B cell (primary cell): ENCODE results near the gene HCN4. TPM values are rescaled to one million over a fixed set of nuclear protein-coding genes. Genes with fewer than 3 reads are reported as not detected.

Source experiments
- ATAC-seq: fragments of 200-7000 bp; cut with Tn5 transposase; one replicate; pipeline ENCODE4 v1.10.0; 2021; ENCODE audit warnings: low read depth, mild to moderate bottlenecking, moderate number of reproducible peaks, moderate library complexity
- CTCF ChIA-PET: fragments of 350-600 bp; sonication (Branson Sonifier 250); formaldehyde crosslinking; loops from one replicate; lab custom pipeline; 2021; ENCODE audit warnings: antibody characterized with exemption, inconsistent platforms; lab: Charles Lee
- POLR2A ChIA-PET: fragments of 350-600 bp; sonication (Branson Sonifier 250); formaldehyde crosslinking; loops from one replicate; lab custom pipeline; 2021; ENCODE audit warnings: antibody characterized with exemption; lab: Charles Lee
- DNase-seq: peaks from one replicate; pipeline ENCODE4 v3.0.0; 2013
- H2AFZ ChIP-seq: 2 replicates; pipeline ENCODE4 v1.6.1; 2012; ENCODE audit warnings: mild to moderate bottlenecking, low read depth, low read length; ENCODE audit not compliant: insufficient read depth, poor library complexity, severe bottlenecking
- H3K27ac ChIP-seq, 2 donors: 1 replicate in 1 of 2; 2 replicates in 1 of 2; pipeline ENCODE4 v1.5.1; 2012 to 2013; ENCODE audit warnings: low read length in 2 of 2, mild to moderate bottlenecking in 2 of 2, moderate library complexity in 1 of 2
- H3K27me3 ChIP-seq, 4 experiments: fragments of 200-600 bp in 1 of 4; sonication (generic) in 1 of 4; replicated peaks in 1 of 4; 1 replicate in 2 of 4; 2 replicates in 2 of 4; pipeline versions ENCODE4 v1.6.1 to v1.7.0; 2013 to 2016; ENCODE audit warnings: low read length in 3 of 4, mild to moderate bottlenecking in 2 of 4, mixed read lengths in 1 of 4, moderate library complexity in 1 of 4; ENCODE audit not compliant: insufficient read depth in 4 of 4, control insufficient read depth in 3 of 4; ENCODE audit errors: control extremely low read depth in 1 of 4
- H3K36me3 ChIP-seq, 2 experiments: replicated peaks in 1 of 2; 1 replicate in 1 of 2; 2 replicates in 1 of 2; pipeline versions ENCODE4 v1.6.1 to v1.7.1; 2013; ENCODE audit warnings: low read length in 1 of 2; ENCODE audit not compliant: insufficient read depth in 2 of 2, control insufficient read depth in 1 of 2; ENCODE audit errors: control extremely low read depth in 1 of 2, extremely low read depth in 1 of 2
- H3K4me1 ChIP-seq, 2 donors: fragments of 200-600 bp in 1 of 2; sonication (generic) in 1 of 2; 1 replicate in 1 of 2; 2 replicates in 1 of 2; pipeline versions ENCODE4 v1.5.1 to v1.6.1; 2013 to 2017; ENCODE audit warnings: low read length in 2 of 2; ENCODE audit not compliant: control insufficient read depth in 2 of 2, insufficient read depth in 2 of 2
- H3K4me2 ChIP-seq: replicated peaks from 2 replicates; pipeline ENCODE3; 2012; ENCODE audit warnings: mild to moderate bottlenecking, low read depth, low read length; ENCODE audit not compliant: poor library complexity, severe bottlenecking
- H3K4me3 ChIP-seq, 5 experiments: fragments of 200-600 bp in 1 of 5; sonication (generic) in 1 of 5; 1 replicate in 3 of 5; 2 replicates in 2 of 5; pipeline versions ENCODE4 v1.5.1 to v1.7.0; 2011 to 2016; ENCODE audit warnings: low read length in 4 of 5, mild to moderate bottlenecking in 4 of 5, low read depth in 2 of 5, control low read depth in 1 of 5, moderate library complexity in 1 of 5; ENCODE audit not compliant: insufficient read depth in 1 of 5; ENCODE audit errors: control extremely low read depth in 1 of 5, extremely low read depth in 1 of 5
- H3K79me2 ChIP-seq: fragments of 200-600 bp; sonication (generic); one replicate; pipeline ENCODE4 v1.6.0; 2016; ENCODE audit warnings: low read length; ENCODE audit not compliant: control insufficient read depth, insufficient read depth
- H3K9ac ChIP-seq: fragments of 200-600 bp; sonication (generic); 2 replicates; pipeline ENCODE4 v1.6.1; 2017; ENCODE audit warnings: mild to moderate bottlenecking, low read length, moderate library complexity
- H3K9me3 ChIP-seq, 3 donors: one replicate each; pipeline versions ENCODE4 v1.6.1 to v1.7.1; 2013; ENCODE audit warnings: low read length in 2 of 3; ENCODE audit not compliant: control insufficient read depth in 2 of 3, insufficient read depth in 1 of 3; ENCODE audit errors: control extremely low read depth in 1 of 3
- H4K20me1 ChIP-seq: 2 replicates; pipeline ENCODE4 v1.6.0; 2012; ENCODE audit warnings: mild to moderate bottlenecking, low read length; ENCODE audit not compliant: insufficient read depth, control insufficient read depth, poor library complexity, severe bottlenecking
- H3K27ac Mint-ChIP-seq: one replicate; pipeline ENCODE4 v1.8.0; 2021; ENCODE audit warnings: mixed read lengths
- H3K27me3 Mint-ChIP-seq: one replicate; pipeline ENCODE4 v1.8.0; 2021; ENCODE audit warnings: mixed read lengths
- H3K4me1 Mint-ChIP-seq: one replicate; pipeline ENCODE4 v1.8.0; 2021; ENCODE audit warnings: mixed read lengths
- H3K4me3 Mint-ChIP-seq: one replicate; pipeline ENCODE4 v1.8.0; 2021; ENCODE audit warnings: mixed read lengths
- H3K9me3 Mint-ChIP-seq: one replicate; pipeline ENCODE4 v1.8.0; 2022; ENCODE audit warnings: mixed read lengths; ENCODE audit not compliant: insufficient read depth
- EZH2 ChIP-seq: IDR thresholded peaks from 2 replicates; pipeline ENCODE4 v1.6.1; 2012; ENCODE audit warnings: borderline replicate concordance, low read depth, mild to moderate bottlenecking, moderate library complexity, low read length; ENCODE audit not compliant: insufficient read depth, poor library complexity, severe bottlenecking
- WGBS: methylation state at CpG from one replicate; pipeline ENCODE4 v1.1.5; 2013; ENCODE audit warnings: missing lambda C conversion rate; ENCODE audit not compliant: insufficient coverage; 5-methylcytosine and 5-hydroxymethylcytosine counted together
- intact Hi-C: fragments of 100-400 bp; cut with micrococcal nuclease; formaldehyde crosslinking; loops from one replicate; pipeline ENCODE4 v1.10.0; 2022
- polyA plus RNA-seq: library from polyadenylated mRNA; depleted of rRNA; stranded (reverse); fragments of >200 nt; gene quantifications from 2 replicates; pipeline ENCODE4 v1.2.3, GENCODE V29; 2012
- total RNA-seq, 2 donors: library from RNA; stranded (reverse); fragments of 120-200 nt in 1 of 2; gene quantifications; 1 replicate in 1 of 2; 2 replicates in 1 of 2; pipeline versions ENCODE4 v1.2.3 to v1.2.4, GENCODE V29; 2013 to 2022
- TF ChIP-seq, protein P1 (sequence below): fragments of 200-600 bp; IDR thresholded peaks from one replicate; pipeline ENCODE4 v1.8.0; 2022; ENCODE audit warnings: antibody characterized with exemption, mild to moderate bottlenecking

HCN4 gene
- total and polyA plus RNA-seq, 2 donors (not counting 1 experiment from before 2014, with no cell fraction given): not detected

DNA sequence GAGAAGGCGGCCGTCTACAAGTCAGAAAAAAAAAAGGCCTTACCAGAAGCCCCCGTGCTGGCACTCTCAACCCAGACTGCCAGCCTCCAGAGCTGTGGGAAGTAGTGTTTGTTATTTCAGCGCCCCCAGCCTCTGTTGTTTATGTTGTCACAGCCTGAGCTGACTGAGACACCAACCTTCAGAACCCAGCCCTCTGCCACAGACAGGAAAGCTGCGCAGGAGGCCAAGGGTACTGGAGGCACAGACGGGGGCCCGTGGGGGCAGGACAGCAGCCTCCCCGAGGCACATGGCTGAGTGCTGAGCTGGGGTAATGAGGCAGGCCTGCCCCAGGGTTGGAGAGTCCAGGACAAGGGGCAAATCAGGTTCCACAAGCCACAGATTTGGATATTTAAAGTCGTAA is 33.7 kb downstream of the HCN4 start:
- DNase-seq: no peak
- H3K27ac Mint-ChIP-seq: no peak overlapping the region
- no peak overlapping the region for H3K4me2 ChIP-seq
- H3K27ac ChIP-seq: no peak overlapping the region
- H3K9me3 Mint-ChIP-seq: no peaks in the 10 kb centered on the region
- ChIA-PET CTCF (no interaction called here), POLR2A (no interaction called here)
- no peaks in the 10 kb centered on the region for H3K4me1 Mint-ChIP-seq
- no peaks in the 10 kb centered on the region for H3K36me3 ChIP-seq
- peaks cover 4% of the 10 kb centered on the region for H3K27me3 Mint-ChIP-seq
- H4K20me1 ChIP-seq: no peaks in the 10 kb centered on the region
- no peak for ATAC-seq
- H3K79me2 ChIP-seq: no peaks in the 10 kb centered on the region
- peaks cover 0 to 3% (median 0%) of the 10 kb centered on the region in 4 experiments for H3K27me3 ChIP-seq
- no peaks in the 10 kb centered on the region for H3K9me3 ChIP-seq
- H2AFZ ChIP-seq: no peak overlapping the region
- H3K4me1 ChIP-seq: no peaks in the 10 kb centered on the region
- 70% methylated on average over 6 of the region's 9 CpGs for WGBS
- H3K4me3 ChIP-seq: no peak overlapping the region
- H3K4me3 Mint-ChIP-seq: no peak overlapping the region
- intact Hi-C loops: no loop called here
- TF ChIP-seq EZH2: no peak
- TF ChIP-seq, protein P1, sequence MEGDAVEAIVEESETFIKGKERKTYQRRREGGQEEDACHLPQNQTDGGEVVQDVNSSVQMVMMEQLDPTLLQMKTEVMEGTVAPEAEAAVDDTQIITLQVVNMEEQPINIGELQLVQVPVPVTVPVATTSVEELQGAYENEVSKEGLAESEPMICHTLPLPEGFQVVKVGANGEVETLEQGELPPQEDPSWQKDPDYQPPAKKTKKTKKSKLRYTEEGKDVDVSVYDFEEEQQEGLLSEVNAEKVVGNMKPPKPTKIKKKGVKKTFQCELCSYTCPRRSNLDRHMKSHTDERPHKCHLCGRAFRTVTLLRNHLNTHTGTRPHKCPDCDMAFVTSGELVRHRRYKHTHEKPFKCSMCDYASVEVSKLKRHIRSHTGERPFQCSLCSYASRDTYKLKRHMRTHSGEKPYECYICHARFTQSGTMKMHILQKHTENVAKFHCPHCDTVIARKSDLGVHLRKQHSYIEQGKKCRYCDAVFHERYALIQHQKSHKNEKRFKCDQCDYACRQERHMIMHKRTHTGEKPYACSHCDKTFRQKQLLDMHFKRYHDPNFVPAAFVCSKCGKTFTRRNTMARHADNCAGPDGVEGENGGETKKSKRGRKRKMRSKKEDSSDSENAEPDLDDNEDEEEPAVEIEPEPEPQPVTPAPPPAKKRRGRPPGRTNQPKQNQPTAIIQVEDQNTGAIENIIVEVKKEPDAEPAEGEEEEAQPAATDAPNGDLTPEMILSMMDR: no peak
- H3K9ac ChIP-seq: no peak overlapping the region

DNA sequence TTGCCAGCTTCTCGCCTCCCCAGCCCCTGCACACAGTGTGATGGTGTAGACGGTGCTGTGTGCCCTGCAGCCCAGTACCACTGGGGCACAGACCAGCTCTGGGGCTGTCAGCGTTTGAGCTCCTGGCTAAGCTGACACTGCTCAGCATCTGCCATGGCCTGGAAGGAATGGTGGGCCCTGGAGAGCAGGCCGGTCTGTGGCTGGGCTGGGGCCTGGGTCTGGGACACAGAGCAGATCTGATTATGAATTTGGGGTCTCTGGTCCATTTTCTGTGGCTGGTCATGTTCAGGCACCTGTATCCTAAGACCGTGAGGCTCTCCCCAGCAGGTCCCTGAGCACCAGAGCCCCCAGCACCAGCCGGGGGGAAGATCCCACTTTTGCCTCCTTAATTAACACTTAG is 34.7 kb downstream of the HCN4 start:
- Histone ChIP-seq H3K4me3 (no peak overlapping the region), H4K20me1 (no peaks in the 10 kb centered on the region), H3K9me3 (no peaks in the 10 kb centered on the region), H2AFZ (no peak overlapping the region), H3K27me3 (peaks cover 0 to 3% (median 0%) of the 10 kb centered on the region in 4 experiments), H3K4me2 (no peak overlapping the region), H3K9ac (no peak overlapping the region), H3K36me3 (no peaks in the 10 kb centered on the region), H3K4me1 (no peaks in the 10 kb centered on the region), H3K79me2 (no peaks in the 10 kb centered on the region), H3K27ac (no peak overlapping the region)
- Mint-ChIP-seq H3K27me3 (peaks cover 4% of the 10 kb centered on the region), H3K4me3 (no peak overlapping the region), H3K9me3 (no peaks in the 10 kb centered on the region), H3K27ac (no peak overlapping the region), H3K4me1 (no peaks in the 10 kb centered on the region)
- DNase-seq (no peak), ATAC-seq (no peak)
- POLR2A ChIA-PET: no interaction called here
- CTCF ChIA-PET: interaction anchor here (1.2 kb wide), 1 partner anchor 9 kb away, joined by 3 read pairs; no protein-coding TSS in a partner anchor
- 85% methylated on average over 5 of the region's 6 CpGs for WGBS
- TF ChIP-seq, protein P1: no peak
- TF ChIP-seq EZH2: no peak
- intact Hi-C loops: no loop called here
